Hepatocyte (in vitro differentiated cells): ENCODE measurements around the gene NFIA.

Experiments used
- CTCF ChIP-seq: fragments of 200-600 bp; sonication (generic); IDR thresholded peaks from 2 replicates; pipeline ENCODE4 v1.5.1; 2016; ENCODE audit warnings: antibody characterized with exemption, mild to moderate bottlenecking; ENCODE audit not compliant: poor library complexity
- EZH2 ChIP-seq: fragments of 200-600 bp; sonication (generic); IDR thresholded peaks from 2 replicates; pipeline ENCODE4 v1.6.1; 2016; ENCODE audit warnings: antibody characterized with exemption, mild to moderate bottlenecking, borderline replicate concordance
- EZH2phosphoT487 ChIP-seq: fragments of 200-600 bp; sonication (generic); IDR thresholded peaks from one replicate; pipeline ENCODE4 v1.6.1; 2018; ENCODE audit warnings: antibody characterized with exemption, mild to moderate bottlenecking, low read depth, moderate library complexity; ENCODE audit not compliant: unreplicated experiment, severe bottlenecking

GRCh38 chr1:61445269-61445825 lies 363.0 kb downstream of the NFIA start:
- TF ChIP-seq CTCF (no peak), EZH2 (no peak), EZH2phosphoT487 (no peak)
